OCI-LY7 (cell line): ENCODE measurements around the gene ANKRD53. TPM values are rescaled to one million over a fixed set of nuclear protein-coding genes. Genes with fewer than 3 reads are reported as not detected.

Source experiments
- BruUV-seq: library from RNA; stranded (reverse); fragments of 400-500 nt; replicated peaks from 2 replicates; lab custom pipeline; 2021; lab: Mats Ljungman, UMichigan
- CTCF ChIA-PET: fragments of 300-600 bp; sonication (Branson Sonifier 250); formaldehyde crosslinking; loops from one replicate; lab custom pipeline; 2022; ENCODE audit warnings: antibody characterized with exemption; ENCODE audit not compliant: unreplicated experiment; lab: Charles Lee
- POLR2A ChIA-PET: fragments of 300-600 bp; sonication (Branson Sonifier 250); formaldehyde crosslinking; loops from one replicate; lab custom pipeline; 2022; ENCODE audit warnings: antibody characterized with exemption; lab: Charles Lee
- DNase-seq: peaks from one replicate; pipeline ENCODE4 v3.0.0-alpha.2; 2015; ENCODE audit warnings: low spot score
- H2AFZ ChIP-seq: fragments of 200-600 bp; sonication (generic), shearing (Covaris generic); 2 replicates; pipeline ENCODE4 v1.6.1; 2014; ENCODE audit warnings: mild to moderate bottlenecking, antibody characterized with exemption, low read length, moderate library complexity
- H3K27ac ChIP-seq: fragments of 200-600 bp; sonication (generic); 2 replicates; pipeline ENCODE4 v1.5.1; 2014; ENCODE audit warnings: mixed run types, low read depth, mild to moderate bottlenecking, moderate library complexity, low read length, inconsistent platforms; ENCODE audit not compliant: poor library complexity, severe bottlenecking
- H3K36me3 ChIP-seq: fragments of 200-600 bp; sonication (generic); 2 replicates; pipeline ENCODE4 v1.6.1; 2014; ENCODE audit warnings: mild to moderate bottlenecking, antibody characterized with exemption, low read length, moderate library complexity, mixed read lengths; ENCODE audit not compliant: insufficient read depth
- H3K4me1 ChIP-seq: fragments of 200-600 bp; sonication (generic); 2 replicates; pipeline ENCODE4 v1.5.1; 2014; ENCODE audit warnings: mild to moderate bottlenecking, low read length; ENCODE audit not compliant: insufficient read depth, poor library complexity, severe bottlenecking
- H3K4me2 ChIP-seq: fragments of 200-600 bp; sonication (generic); 2 replicates; pipeline ENCODE4 v1.6.1; 2014; ENCODE audit warnings: mild to moderate bottlenecking, low read length
- H3K4me3 ChIP-seq: fragments of 200-600 bp; sonication (generic); 2 replicates; pipeline ENCODE4 v1.5.1; 2014; ENCODE audit warnings: mild to moderate bottlenecking, low read depth, low read length; ENCODE audit not compliant: poor library complexity, severe bottlenecking
- H3K79me2 ChIP-seq: fragments of 200-600 bp; sonication (generic); 2 replicates; pipeline ENCODE4 v1.6.1; 2016; ENCODE audit warnings: low read depth, mild to moderate bottlenecking, low read length, moderate library complexity, mixed read lengths; ENCODE audit not compliant: insufficient read depth
- H3K9me2 ChIP-seq: fragments of 200-600 bp; sonication (generic); 2 replicates; pipeline ENCODE4 v1.6.1; 2016; ENCODE audit warnings: mild to moderate bottlenecking, low read length, mixed read lengths; ENCODE audit not compliant: insufficient read depth
- H3K9me3 ChIP-seq: fragments of 200-600 bp; sonication (generic); 2 replicates; pipeline ENCODE4 v1.6.1; 2014; ENCODE audit warnings: mild to moderate bottlenecking, mixed run types, low read length, mixed read lengths
- H4K20me1 ChIP-seq: fragments of 200-600 bp; sonication (generic); 2 replicates; pipeline ENCODE4 v1.6.1; 2014; ENCODE audit warnings: mild to moderate bottlenecking, antibody characterized with exemption, low read length, moderate library complexity, mixed read lengths; ENCODE audit not compliant: insufficient read depth
- CTCF ChIP-seq: fragments of 200-600 bp; sonication (generic); conservative IDR thresholded peaks from 2 replicates; pipeline ENCODE4 v1.5.1; 2014; ENCODE audit warnings: mild to moderate bottlenecking, antibody characterized with exemption, low read length, moderate library complexity, mixed read lengths
- EZH2phosphoT487 ChIP-seq: fragments of 200-600 bp; sonication (generic); IDR thresholded peaks from 2 replicates; pipeline ENCODE4 v1.6.1; 2018; ENCODE audit warnings: low read depth, borderline replicate concordance, mild to moderate bottlenecking, mixed run types, antibody characterized with exemption, low read length, moderate library complexity, mixed read lengths
- intact Hi-C: fragments of 100-400 bp; cut with micrococcal nuclease; formaldehyde crosslinking; loops from one replicate; pipeline ENCODE4 v1.10.0; 2022; ENCODE audit not compliant: unreplicated experiment
- total RNA-seq, 2 experiments: library from RNA; depleted of rRNA in 1 of 2; stranded (reverse); fragments of >200 nt in 1 of 2; shearing (Covaris generic) in 1 of 2; gene quantifications; 2 replicates each; pipeline ENCODE4 v1.2.3, GENCODE V29; 2014 to 2022

The ANKRD53 gene
- total RNA-seq, 2 experiments from 2014 or later, result not detected

GRCh38 chr2:70985283-70985688 lies 6.9 kb downstream of the ANKRD53 start:
- no peaks in the 10 kb centered on the region for H3K4me1 ChIP-seq
- ChIA-PET CTCF (no interaction called here), POLR2A (interaction anchor here (0.5 kb wide), 1 partner anchor 782 kb away, joined by 5 read pairs; no protein-coding TSS in a partner anchor)
- intact Hi-C loops, result no loop called here
- TF ChIP-seq EZH2phosphoT487 (no peak), CTCF (no peak)
- no peak overlapping the region for H2AFZ ChIP-seq
- H3K9me2 ChIP-seq, result no peaks in the 10 kb centered on the region
- H3K4me2 ChIP-seq, result no peak overlapping the region
- no peak overlapping the region for H3K27ac ChIP-seq
- H3K36me3 ChIP-seq, result peaks cover 62% of the 10 kb centered on the region
- H3K79me2 ChIP-seq, result no peaks in the 10 kb centered on the region
- no peaks in the 10 kb centered on the region for H4K20me1 ChIP-seq
- BruUV-seq, result no TSS peak
- no peaks in the 10 kb centered on the region for H3K9me3 ChIP-seq
- DNase-seq, result no peak
- no peak overlapping the region for H3K4me3 ChIP-seq

- Histone ChIP-seq H3K4me3 (no peak overlapping the region), H3K27ac (no peak overlapping the region), H3K36me3 (peaks cover 69% of the 10 kb centered on the region), H4K20me1 (no peaks in the 10 kb centered on the region), H3K9me3 (no peaks in the 10 kb centered on the region), H3K4me1 (no peaks in the 10 kb centered on the region), H3K9me2 (no peaks in the 10 kb centered on the region), H3K79me2 (no peaks in the 10 kb centered on the region), H2AFZ (no peak overlapping the region), H3K4me2 (no peak overlapping the region)
- TF ChIP-seq CTCF (no peak), EZH2phosphoT487 (no peak)
- intact Hi-C loops, result no loop called here
- ChIA-PET CTCF (no interaction called here), POLR2A (interaction anchor here (0.5 to 0.6 kb wide), 2 partner anchors 782 to 1796 kb away, joined by 3 to 5 read pairs; no protein-coding TSS in a partner anchor)
- DNase-seq, result no peak
- no TSS peak for BruUV-seq
Measured at GRCh38 chr2:70985956-70986355, 7.5 kb downstream of the ANKRD53 start.

- intact Hi-C loops, result no loop called here
- Histone ChIP-seq H2AFZ (no peak overlapping the region), H3K36me3 (peaks cover 76% of the 10 kb centered on the region), H3K27ac (no peak overlapping the region), H3K4me1 (no peaks in the 10 kb centered on the region), H3K4me2 (no peak overlapping the region), H3K9me2 (no peaks in the 10 kb centered on the region), H3K4me3 (no peak overlapping the region), H3K9me3 (no peaks in the 10 kb centered on the region), H3K79me2 (no peaks in the 10 kb centered on the region), H4K20me1 (no peaks in the 10 kb centered on the region)
- TF ChIP-seq CTCF, result no peak
- no peak for DNase-seq
- ChIA-PET CTCF (no interaction called here), POLR2A (interaction anchor here (0.6 kb wide), 1 partner anchor 1795 kb away, joined by 3 read pairs; no protein-coding TSS in a partner anchor)
- no TSS peak for BruUV-seq
Measured at GRCh38 chr2:70986499-70987189, 8.2 kb downstream of the ANKRD53 start.
